ENCODE results near the gene L3MBTL1.

L3MBTL1 gene

DNA sequence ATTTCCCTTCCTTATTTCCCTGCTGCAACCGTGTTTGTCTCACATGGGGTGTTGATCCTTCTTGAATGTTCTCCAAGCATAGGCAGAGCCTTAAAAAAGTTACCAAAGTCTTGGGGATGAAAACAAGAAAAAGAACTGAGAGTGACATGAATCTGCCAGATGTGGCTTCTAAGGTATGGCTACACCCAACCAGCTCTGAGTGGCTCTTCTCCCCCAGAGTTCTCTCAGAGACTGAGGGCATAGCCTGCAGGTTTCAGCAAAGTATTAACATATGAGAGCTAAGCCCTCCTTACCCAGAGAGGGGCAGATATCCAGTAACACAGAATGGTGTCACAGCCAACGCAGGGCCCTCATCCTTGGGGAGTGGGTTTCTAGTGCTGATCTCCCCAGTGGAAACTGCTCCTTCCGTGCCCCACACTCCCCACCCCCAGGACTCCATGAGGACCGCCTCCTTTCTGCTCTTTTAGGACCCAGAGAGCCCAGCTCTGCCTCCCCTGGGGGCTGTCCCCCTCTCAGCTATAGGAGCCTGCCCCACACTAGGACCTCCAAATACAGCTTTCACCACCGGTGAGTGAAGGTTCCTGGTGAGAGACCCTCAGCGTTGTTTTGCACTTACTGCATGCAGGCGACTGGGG lies 28.0 kb downstream of the L3MBTL1 start:
- TF ChIP-seq, protein P1, sequence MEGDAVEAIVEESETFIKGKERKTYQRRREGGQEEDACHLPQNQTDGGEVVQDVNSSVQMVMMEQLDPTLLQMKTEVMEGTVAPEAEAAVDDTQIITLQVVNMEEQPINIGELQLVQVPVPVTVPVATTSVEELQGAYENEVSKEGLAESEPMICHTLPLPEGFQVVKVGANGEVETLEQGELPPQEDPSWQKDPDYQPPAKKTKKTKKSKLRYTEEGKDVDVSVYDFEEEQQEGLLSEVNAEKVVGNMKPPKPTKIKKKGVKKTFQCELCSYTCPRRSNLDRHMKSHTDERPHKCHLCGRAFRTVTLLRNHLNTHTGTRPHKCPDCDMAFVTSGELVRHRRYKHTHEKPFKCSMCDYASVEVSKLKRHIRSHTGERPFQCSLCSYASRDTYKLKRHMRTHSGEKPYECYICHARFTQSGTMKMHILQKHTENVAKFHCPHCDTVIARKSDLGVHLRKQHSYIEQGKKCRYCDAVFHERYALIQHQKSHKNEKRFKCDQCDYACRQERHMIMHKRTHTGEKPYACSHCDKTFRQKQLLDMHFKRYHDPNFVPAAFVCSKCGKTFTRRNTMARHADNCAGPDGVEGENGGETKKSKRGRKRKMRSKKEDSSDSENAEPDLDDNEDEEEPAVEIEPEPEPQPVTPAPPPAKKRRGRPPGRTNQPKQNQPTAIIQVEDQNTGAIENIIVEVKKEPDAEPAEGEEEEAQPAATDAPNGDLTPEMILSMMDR (IDR thresholded peaks at IDR 0.05; ENCODE audit: low read depth, low read length, missing control alignments): no peak
- no peak for DNase-seq (ENCODE audit: low read depth)
- no peak overlapping the region for H3K4me3 ChIP-seq (ENCODE audit: low read depth, low read length)

DNA sequence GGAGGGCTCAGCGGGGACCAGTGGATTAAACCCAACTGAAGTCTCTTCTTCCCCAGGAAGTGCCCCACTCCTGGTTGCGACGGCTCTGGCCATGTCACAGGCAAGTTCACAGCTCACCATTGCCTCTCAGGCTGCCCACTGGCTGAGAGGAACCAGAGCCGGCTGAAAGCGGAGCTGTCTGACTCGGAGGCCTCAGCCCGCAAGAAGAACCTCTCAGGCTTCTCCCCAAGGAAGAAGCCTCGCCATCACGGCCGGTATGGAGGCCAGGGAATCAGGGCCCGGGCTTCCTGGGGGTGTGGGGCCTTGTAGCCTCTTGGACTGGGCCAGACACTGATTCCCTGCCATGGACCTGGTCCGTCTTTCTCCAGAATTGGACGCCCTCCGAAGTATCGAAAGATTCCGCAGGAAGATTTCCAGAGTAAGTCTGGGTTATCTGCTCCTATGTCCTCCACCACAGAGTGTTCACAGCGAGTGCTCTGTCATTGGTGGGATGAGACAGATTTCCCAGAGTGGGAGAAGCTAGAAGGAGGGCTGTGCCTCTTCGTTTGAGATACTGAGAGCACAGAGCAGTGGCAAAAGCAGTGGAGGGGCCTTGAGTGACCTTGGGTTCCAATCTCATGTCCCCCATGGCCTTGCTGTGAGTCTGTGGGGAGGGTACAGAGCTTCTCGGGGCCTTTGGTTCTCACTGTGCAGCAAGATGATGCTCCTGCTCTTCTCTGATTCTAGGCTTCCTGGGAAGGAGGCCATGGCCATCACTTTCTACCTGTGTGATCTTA lies 28.7 kb downstream of the L3MBTL1 start:
- no peak overlapping the region for H3K4me3 ChIP-seq (ENCODE audit: low read depth, low read length)
- DNase-seq (ENCODE audit: low read depth): no peak
- TF ChIP-seq, protein P1 (IDR thresholded peaks at IDR 0.05; ENCODE audit: low read depth, low read length, missing control alignments): no peak

DNA sequence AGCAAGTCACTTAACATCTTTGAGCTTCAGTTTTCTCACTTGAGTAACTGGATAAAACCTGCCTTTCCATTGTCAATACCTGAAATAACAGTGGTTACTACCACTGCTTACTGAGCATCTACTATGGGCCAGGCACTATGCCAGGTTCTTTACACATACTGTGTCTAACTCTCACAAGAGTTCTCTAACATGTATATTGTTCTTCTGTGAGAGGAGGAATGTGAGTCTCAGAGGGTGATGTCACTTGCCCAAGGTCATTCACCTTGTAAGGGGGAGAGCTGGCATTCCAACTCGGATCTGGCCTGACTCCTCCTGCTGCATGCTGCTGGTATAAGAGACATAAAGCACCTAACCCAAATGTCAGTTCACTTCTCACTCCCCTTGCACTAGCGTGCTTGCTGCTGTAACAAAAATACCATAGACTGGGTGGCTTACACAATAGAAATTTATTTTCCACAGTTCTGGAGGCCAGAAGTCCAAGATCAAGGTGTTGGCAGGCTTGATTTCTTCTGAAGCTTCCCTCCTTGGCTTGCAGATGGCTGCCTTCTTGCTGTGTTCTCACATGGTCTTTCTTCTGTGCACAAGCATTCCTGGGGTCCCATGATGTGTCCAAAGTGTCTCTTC lies 29.4 kb downstream of the L3MBTL1 start:
- H3K4me3 ChIP-seq (ENCODE audit: low read depth, low read length): no peak overlapping the region
- DNase-seq (ENCODE audit: low read depth): no peak
- TF ChIP-seq, protein P1 (IDR thresholded peaks at IDR 0.05; ENCODE audit: low read depth, low read length, missing control alignments): no peak

DNA sequence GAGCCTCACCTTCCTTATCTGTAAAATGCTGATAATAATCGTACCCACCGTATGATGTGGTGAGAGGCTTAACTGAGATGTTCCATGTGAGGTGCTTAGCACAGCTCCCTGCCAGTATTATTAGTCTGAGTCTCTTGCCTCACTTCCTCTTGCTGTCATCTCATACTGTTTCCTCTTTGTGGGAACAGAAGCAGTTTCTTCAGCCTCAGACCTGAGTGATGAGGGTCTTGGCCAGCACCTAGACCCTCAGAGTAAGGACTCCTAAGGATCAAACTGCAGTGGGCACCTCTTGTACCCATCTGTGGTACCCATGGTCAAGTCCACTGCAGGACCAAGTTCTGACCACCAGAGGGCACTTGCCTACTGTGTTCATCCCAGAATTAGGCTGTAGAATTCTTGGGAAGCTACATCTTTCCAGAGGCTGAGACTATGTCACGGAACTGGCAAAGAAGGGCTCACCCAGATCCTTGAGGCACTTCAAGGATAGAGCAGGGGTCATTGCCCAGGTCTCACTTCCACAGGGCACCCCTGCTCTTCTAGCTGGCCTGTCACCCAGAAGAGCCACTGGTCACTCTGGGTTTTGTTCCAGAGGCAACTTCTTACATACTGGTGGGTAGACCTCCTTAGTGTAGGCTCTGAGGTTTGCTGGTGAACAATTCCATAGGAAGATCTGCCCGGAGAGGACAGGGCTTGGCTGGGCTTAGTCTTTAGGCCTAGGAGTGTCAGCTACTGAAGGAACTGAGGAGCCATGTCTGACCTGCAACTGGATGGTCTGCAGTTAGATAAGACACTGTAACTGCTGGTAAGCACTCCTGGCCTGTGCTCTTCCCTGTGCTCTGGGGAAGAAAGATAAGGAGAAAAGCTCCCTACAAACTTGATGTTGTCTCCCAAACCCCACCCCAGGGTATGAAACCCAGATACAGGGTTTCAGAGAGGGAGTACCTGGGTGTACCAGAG lies 30.7 kb downstream of the L3MBTL1 start:
- no peak for DNase-seq (ENCODE audit: low read depth)
- TF ChIP-seq, protein P1 (IDR thresholded peaks at IDR 0.05; ENCODE audit: low read depth, low read length, missing control alignments): peak; percentile 96
- H3K4me3 ChIP-seq (ENCODE audit: low read depth, low read length): no peak overlapping the region

DNA sequence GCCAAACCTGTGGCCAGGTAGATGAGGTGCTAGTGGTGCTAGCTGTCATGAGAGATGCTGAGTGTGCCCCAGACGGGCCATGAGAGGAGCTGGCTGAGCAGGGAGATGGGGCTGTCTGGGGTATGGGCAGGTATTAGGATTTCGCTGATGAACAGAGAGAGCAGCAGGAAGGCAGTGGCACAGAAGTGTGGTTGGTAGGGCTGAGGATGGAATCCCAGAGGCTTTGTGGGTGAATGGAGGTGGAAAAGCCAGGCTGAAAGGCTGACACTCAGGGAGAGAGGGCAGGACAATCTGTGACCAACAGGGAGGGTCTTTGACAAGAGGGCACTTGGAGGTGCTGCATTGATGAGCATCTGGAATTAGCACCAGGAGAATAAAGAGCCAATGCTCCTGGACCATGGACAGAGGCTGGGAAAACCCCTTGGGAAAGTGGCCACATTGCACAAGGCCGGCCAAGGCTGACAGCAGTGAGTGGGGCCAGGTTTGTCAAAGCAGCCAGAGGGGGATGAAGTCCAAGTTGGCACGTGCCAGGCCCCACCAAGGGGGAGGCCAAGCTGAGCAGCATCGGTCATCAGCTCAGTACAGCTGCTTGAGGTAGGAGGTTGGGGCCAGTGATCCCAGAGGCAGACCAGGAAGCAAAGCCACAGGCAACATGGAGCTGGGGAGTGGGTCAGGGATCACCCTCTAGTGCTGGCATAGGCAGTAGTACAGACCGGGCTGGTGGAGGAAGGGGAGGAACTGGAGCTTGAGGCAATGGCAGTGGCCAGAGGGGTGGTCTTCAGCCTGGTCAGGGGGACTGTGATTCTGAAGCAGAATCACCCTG lies 31.6 kb downstream of the L3MBTL1 start:
- no peak overlapping the region for H3K4me3 ChIP-seq (ENCODE audit: low read depth, low read length)
- DNase-seq (ENCODE audit: low read depth): no peak
- TF ChIP-seq, protein P1 (IDR thresholded peaks at IDR 0.05; ENCODE audit: low read depth, low read length, missing control alignments): no peak

Data from GM12864 (cell line).